ENCODE data around the gene CLIP3. TPM values are rescaled to one million over a fixed set of nuclear protein-coding genes. Genes with fewer than 3 reads are reported as not detected.
A peak's percentile ranks its signal among the peaks of the same experiment; 100 is the strongest.

Gene CLIP3
- total and polyA plus RNA-seq, 2 of the 13 experiments (the other 11 are each of a cell fraction or from before 2014, with no cell fraction given), result 0.15 to 1.2 TPM

GRCh38 chr19:36058481-36059179 is 26.0 kb upstream of the CLIP3 start (continued):
- no peak for TF ChIP-seq TOE1 (CRISPR knock-in tag; IDR thresholded peaks at IDR 0.05)
- TF ChIP-seq, protein P1, sequence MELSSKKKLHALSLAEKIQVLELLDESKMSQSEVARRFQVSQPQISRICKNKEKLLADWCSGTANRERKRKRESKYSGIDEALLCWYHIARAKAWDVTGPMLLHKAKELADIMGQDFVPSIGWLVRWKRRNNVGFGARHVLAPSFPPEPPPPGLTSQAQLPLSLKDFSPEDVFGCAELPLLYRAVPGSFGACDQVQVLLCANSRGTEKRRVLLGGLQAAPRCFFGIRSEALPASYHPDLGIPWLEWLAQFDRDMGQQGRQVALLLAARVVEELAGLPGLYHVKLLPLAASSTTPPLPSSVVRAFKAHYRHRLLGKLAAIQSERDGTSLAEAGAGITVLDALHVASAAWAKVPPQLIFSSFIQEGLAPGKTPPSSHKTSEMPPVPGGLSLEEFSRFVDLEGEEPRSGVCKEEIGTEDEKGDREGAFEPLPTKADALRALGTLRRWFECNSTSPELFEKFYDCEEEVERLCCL (CRISPR knock-in tag; IDR thresholded peaks at IDR 0.05; ENCODE audit: borderline replicate concordance), result no peak
- TF ChIP-seq, protein P2, sequence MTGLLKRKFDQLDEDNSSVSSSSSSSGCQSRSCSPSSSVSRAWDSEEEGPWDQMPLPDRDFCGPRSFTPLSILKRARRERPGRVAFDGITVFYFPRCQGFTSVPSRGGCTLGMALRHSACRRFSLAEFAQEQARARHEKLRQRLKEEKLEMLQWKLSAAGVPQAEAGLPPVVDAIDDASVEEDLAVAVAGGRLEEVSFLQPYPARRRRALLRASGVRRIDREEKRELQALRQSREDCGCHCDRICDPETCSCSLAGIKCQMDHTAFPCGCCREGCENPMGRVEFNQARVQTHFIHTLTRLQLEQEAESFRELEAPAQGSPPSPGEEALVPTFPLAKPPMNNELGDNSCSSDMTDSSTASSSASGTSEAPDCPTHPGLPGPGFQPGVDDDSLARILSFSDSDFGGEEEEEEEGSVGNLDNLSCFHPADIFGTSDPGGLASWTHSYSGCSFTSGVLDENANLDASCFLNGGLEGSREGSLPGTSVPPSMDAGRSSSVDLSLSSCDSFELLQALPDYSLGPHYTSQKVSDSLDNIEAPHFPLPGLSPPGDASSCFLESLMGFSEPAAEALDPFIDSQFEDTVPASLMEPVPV (CRISPR knock-in tag; IDR thresholded peaks at IDR 0.05), result 0 out of 2 replicates have a peak, but pooled peaks have one; percentile 25
- TF ChIP-seq PAWR (CRISPR knock-in tag; IDR thresholded peaks at IDR 0.05; ENCODE audit: borderline replicate concordance), result no peak
- TF ChIP-seq ZNF468 (CRISPR knock-in tag; IDR thresholded peaks at IDR 0.05), result no peak
- 0 out of 3 replicates have a peak, but pooled peaks have one; percentile 22 for TF ChIP-seq MXI1 (IDR thresholded peaks at IDR 0.05; ENCODE audit: borderline replicate concordance, low read depth, low read length)
- TF ChIP-seq, protein P3, sequence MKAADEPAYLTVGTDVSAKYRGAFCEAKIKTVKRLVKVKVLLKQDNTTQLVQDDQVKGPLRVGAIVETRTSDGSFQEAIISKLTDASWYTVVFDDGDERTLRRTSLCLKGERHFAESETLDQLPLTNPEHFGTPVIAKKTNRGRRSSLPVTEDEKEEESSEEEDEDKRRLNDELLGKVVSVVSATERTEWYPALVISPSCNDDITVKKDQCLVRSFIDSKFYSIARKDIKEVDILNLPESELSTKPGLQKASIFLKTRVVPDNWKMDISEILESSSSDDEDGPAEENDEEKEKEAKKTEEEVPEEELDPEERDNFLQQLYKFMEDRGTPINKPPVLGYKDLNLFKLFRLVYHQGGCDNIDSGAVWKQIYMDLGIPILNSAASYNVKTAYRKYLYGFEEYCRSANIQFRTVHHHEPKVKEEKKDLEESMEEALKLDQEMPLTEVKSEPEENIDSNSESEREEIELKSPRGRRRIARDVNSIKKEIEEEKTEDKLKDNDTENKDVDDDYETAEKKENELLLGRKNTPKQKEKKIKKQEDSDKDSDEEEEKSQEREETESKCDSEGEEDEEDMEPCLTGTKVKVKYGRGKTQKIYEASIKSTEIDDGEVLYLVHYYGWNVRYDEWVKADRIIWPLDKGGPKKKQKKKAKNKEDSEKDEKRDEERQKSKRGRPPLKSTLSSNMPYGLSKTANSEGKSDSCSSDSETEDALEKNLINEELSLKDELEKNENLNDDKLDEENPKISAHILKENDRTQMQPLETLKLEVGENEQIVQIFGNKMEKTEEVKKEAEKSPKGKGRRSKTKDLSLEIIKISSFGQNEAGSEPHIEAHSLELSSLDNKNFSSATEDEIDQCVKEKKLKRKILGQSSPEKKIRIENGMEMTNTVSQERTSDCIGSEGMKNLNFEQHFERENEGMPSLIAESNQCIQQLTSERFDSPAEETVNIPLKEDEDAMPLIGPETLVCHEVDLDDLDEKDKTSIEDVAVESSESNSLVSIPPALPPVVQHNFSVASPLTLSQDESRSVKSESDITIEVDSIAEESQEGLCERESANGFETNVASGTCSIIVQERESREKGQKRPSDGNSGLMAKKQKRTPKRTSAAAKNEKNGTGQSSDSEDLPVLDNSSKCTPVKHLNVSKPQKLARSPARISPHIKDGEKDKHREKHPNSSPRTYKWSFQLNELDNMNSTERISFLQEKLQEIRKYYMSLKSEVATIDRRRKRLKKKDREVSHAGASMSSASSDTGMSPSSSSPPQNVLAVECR (CRISPR knock-in tag; IDR thresholded peaks at IDR 0.05; ENCODE audit: borderline replicate concordance), result peak; percentile 23; the same call in 1 of the 2 replicates
- no peak for TF ChIP-seq PRMT3 (CRISPR knock-in tag; IDR thresholded peaks at IDR 0.05; ENCODE audit: borderline replicate concordance, low read depth)
- no peak for TF ChIP-seq FOSL1 (CRISPR knock-in tag; IDR thresholded peaks at IDR 0.05; ENCODE audit: borderline replicate concordance)
- TF ChIP-seq NFIB (CRISPR knock-in tag; IDR thresholded peaks at IDR 0.05; ENCODE audit: borderline replicate concordance), result no peak
- TF ChIP-seq ZNF788 (CRISPR knock-in tag; IDR thresholded peaks at IDR 0.05; ENCODE audit: borderline replicate concordance), result peak; percentile 42; the same call in 1 of the 2 replicates
- no peak for TF ChIP-seq BORCS8-MEF2B (CRISPR knock-in tag; IDR thresholded peaks at IDR 0.05)
- TF ChIP-seq SP5 (CRISPR knock-in tag; IDR thresholded peaks at IDR 0.05; ENCODE audit: borderline replicate concordance, low read depth), result 0 out of 2 replicates have a peak, but pooled peaks have one; percentile 55
- TF ChIP-seq TFE3 (CRISPR knock-in tag; IDR thresholded peaks at IDR 0.05), result peak; percentile 48; the same call in 1 of the 2 replicates
- TF ChIP-seq PHF8 (CRISPR knock-in tag; IDR thresholded peaks at IDR 0.05), result peak; percentile 29; the same call in 1 of the 2 replicates
- TF ChIP-seq, protein P4, sequence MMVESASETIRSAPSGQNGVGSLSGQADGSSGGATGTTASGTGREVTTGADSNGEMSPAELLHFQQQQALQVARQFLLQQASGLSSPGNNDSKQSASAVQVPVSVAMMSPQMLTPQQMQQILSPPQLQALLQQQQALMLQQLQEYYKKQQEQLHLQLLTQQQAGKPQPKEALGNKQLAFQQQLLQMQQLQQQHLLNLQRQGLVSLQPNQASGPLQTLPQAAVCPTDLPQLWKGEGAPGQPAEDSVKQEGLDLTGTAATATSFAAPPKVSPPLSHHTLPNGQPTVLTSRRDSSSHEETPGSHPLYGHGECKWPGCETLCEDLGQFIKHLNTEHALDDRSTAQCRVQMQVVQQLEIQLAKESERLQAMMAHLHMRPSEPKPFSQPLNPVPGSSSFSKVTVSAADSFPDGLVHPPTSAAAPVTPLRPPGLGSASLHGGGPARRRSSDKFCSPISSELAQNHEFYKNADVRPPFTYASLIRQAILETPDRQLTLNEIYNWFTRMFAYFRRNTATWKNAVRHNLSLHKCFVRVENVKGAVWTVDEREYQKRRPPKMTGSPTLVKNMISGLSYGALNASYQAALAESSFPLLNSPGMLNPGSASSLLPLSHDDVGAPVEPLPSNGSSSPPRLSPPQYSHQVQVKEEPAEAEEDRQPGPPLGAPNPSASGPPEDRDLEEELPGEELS (CRISPR knock-in tag; IDR thresholded peaks at IDR 0.05), result 0 out of 2 replicates have a peak, but pooled peaks have one; percentile 34
- peak; percentile 42; the same call in 1 of the 2 replicates for TF ChIP-seq ZBTB7B (CRISPR knock-in tag; IDR thresholded peaks at IDR 0.05)
- TF ChIP-seq DMAP1 (CRISPR knock-in tag; IDR thresholded peaks at IDR 0.05), result peak; percentile 31; the same call in 1 of the 2 replicates

Data from HepG2 (cell line).